GM21390 (cell line): ENCODE measurements around the gene TRAPPC11.

Source experiments
- ATAC-seq: cut with Tn5 transposase; IDR thresholded peaks from one replicate; pipeline ENCODE4 v1.9.1; 2021; ENCODE audit not compliant: unreplicated experiment

Gene TRAPPC11

DNA sequence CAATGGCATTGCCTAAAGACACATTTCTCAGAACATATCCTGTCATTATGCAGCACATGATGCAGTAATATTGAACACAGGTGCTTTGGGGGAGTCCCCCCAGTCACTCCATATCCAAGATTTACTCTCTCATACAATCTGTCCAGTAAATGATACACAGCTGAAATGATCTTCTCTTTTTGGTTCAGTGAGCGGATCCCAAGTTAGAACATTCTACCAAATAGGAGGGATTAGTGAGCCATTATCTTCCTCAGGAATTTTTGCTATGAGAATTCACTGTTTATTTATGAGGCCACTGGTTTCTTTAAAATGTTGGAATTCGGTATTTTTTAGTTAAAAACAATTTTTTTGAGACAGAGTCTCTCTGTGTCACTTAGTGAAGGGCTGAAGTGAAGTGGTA is 96.5 kb downstream of the TRAPPC11 start:
- ATAC-seq: no peak

DNA sequence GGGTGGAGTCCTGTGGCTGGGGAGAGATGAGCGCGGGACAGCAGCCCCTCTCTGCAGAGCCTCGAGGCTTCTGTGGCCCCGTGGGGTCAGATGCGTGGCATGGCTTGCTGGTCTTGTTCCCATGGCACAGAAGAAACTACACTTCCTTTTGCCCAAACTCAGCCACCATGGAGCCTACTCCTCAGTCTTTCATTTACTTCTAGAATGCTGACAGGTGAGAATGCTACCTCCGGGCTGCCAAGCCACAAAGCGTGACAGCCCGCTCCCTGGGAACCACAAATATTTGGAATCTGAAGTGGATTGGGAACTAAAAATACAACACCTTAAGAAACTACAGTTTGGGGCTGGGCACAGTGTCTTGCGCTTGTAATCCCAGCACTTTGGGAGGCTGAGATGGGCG is 98.0 kb downstream of the TRAPPC11 start:
- ATAC-seq: no peak

DNA sequence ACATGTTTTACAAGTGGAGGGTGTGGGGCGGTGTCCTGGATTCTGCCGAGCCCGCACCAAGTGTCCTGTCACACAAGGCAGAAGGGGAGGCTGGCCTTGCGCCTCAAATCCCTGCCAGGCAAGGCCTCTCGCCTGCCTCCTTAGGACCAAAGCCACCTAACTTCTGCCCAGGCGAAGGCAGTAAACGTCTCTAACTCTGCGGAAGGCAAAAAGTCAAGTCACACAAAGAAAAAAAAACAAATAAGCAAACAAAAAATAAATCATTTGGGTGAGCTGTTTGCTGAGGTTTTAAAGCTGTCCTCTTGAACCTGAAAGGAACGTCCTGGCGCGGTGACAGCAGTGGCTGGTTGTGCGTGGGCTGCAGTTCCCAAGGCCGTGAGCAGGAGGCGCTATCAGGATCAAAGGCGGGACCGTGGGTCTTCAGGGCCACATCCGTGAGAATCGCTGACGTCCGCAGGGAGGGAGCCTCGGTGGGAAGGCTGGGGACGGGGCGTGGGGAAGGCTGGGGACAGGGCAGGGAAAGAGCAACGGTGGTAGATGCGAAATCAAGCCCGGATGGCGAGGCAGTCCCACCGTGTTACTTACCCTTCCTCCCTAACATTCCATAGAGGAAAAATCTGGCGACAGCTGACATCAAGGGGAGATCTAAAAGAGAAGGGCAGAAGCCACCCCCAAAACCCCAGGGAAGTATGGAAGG is 99.1 kb downstream of the TRAPPC11 start:
- ATAC-seq: no peak

DNA sequence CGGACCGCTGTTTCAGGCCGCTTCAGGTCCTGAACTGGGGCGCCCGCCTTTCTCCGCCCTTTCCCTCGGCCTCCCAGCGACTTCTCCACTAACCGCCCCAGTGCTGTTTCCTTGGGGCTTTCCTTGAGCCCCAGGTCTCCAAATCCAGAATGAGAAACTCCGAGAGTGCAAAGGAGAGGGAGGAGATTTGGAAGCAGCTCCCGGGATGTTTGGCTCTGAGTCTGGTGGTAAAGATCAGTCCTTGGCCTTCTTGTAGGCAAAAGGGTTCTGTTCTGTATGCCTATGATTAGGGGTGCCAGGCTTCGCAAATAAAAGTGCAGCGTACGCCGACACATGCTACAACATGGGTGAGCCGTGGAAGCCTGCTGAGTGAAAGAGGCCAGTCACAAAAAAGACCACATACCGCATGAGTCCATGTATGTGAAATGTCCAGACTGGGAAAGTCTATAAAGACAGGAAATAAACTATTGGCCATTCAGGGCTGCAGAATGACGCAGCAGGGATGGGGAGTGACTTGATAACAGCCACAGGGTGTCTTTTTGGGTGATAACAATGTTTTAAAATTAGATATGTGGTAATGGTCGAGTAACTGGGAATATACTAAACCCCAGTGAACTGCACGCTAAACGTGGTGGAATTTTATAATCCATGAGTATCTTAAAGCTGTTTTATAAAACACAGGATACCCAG is 99.8 kb downstream of the TRAPPC11 start:
- no peak for ATAC-seq

DNA sequence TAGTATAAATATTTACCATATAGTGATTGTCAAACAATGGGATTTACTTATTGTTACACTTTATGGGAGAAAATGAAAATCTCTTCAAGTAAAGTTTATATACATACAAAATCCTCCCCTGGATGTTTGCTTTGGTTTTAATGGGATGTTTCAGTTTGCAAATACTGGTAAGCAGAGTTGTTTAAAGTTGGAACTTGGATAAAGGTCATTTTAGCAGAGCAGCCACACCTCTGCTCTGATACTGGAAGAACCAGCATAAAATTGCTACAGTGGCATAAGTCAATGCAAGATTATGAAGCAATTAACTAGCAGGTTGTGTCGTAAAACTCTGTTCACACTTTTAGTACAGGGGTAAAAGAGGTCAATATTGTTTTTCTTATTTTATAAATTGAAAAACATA is 101.2 kb downstream of the TRAPPC11 start:
- no peak for ATAC-seq
